HG03280 (cell line): ENCODE measurements around the gene NYAP1.
"Not testable (repeated sequence)": the region's sequence is repeated elsewhere in the genome, so short reads cannot be mapped to it uniquely, and the experiment has no call there.

ENCODE experiments used
- ATAC-seq: cut with Tn5 transposase; IDR thresholded peaks from one replicate; pipeline ENCODE4 v1.9.1; 2021; ENCODE audit warnings: mild to moderate bottlenecking, moderate library complexity; ENCODE audit not compliant: unreplicated experiment

NYAP1 gene

DNA sequence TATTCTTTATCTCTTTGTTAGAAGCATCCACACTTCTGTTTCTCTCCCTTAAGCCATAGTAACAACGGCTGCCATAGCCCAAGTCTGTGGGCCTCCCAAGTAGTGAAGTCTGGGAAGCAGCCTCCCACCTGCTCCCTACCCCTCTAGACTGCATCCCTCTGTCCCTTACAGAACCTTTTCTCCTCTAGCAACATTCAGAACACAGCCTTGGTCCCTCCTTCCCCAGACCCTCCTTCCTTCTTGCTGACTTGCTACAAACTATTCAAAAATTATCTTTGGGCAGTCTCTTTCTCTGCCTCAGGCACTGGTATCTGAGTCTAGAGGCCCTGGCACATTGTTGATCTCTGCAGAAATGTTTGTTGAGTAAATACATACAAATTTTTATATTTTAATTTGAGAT, 2.3 kb upstream of the NYAP1 start:
- ATAC-seq = no peak

DNA sequence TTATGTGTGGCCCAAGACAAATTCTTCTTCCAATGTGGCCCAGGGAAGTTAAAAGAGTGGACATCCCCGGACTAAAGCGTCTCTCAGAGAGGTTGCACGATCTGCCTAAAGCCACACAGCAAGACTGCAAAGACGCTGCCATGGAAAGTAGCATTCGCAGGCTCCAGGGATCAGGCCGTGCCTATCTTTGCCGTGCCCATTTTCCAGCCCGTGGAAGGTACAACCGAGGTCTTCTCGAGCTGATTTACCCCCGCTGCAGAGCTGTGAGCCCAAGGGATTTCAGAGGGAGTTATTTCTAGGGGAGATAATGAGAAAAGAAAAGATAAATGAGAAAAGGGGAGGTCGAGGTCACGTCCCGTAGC, 1.0 kb upstream of the NYAP1 start:
- ATAC-seq = no peak

DNA sequence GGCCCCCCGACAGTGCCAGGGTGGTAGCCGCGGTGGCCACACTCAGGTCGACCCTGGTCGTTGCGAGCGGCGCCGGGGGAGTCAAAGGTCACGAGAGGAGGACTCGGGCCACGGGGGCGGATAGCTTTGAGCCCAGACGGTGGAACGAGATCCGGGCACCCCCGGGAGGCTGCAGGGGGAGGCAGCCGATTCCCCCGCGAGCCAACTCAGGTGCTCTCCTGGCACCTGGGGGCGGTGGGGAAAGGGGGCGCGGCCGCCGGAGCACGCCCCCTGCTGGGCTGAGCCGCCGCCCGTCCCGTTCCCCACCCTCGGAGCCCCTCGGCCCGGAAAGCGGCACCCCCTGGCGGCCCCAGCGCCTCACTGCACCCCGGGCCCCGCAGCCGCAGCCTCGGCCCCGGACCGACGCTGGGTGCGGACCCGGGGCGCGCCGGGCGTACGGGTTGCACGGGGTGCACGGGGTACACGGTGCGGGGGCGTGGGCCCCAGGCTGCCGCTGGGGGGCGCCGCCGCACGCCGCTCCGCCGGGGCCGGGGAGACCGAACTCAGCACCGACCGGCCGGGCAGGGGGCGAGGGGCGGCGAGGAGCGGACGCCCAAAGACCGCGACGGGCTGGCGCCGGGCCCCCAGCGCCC, 521 bp upstream of the NYAP1 start:
- ATAC-seq = peak; percentile 52

DNA sequence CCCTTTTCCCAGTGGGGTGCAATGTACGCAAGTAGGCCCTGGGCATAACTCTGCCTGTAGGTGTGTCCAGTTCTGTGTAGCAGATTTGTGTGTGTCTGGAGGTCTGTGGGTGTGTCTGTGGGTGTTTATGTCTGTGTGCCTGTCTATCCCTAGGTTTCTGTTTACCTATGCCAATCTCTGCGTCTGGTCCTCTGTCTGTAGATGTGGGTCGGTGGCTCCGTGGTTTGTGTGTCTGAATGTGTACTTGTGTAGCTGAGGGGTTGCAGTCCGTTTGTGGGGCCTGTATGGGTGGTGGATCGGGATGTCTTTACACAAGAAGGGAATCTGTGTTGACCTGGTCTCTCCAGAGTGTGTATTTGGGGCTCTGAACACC, 932 bp downstream of the NYAP1 start:
- ATAC-seq = no peak

DNA sequence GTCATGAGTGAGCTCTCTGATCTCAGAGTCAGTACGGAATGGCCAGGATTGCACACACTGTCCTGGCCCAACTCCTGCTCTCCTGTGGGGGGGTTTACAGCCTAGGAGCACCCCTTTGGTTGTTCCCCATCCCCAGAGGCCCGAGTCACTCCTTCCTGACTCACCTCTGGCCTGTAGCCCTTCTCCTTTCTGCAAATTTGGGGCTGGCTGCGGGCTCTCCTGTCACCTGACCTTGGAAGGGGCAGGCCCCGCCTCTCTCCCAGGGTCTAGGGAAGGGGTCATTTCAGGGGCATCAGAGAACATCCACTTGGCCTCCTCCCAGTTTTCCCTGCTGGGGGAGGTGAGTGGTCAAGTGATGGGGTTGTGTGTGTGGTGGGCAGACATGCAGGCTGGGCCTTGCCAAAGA, 1.7 kb downstream of the NYAP1 start:
- ATAC-seq = no peak

DNA sequence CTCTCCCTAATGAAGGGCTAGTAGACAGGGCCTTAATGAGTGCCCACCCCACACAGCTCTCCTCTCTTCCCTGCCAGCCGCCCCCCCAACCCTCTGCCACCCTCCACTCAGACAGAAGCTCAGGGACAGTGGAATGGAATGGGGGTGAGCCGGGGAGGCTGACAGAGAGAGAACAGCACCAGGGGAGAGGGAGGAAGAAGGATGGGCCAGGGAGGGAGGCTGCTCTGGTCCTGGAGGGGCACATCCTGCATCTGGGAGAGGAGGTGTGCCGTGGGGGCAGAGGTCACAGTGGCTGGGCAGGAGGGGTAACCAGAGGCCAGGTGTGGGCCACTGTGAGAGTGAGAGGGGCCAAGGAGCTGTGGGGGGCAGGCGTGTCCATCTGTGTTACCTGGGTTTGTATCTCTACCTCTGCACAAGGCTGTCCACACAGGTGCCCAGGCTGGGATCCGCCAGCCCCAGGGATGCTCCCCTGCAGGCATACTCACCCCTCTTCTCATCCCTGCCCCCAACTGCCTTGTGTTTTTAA, 2.4 kb downstream of the NYAP1 start:
- no peak for ATAC-seq

DNA sequence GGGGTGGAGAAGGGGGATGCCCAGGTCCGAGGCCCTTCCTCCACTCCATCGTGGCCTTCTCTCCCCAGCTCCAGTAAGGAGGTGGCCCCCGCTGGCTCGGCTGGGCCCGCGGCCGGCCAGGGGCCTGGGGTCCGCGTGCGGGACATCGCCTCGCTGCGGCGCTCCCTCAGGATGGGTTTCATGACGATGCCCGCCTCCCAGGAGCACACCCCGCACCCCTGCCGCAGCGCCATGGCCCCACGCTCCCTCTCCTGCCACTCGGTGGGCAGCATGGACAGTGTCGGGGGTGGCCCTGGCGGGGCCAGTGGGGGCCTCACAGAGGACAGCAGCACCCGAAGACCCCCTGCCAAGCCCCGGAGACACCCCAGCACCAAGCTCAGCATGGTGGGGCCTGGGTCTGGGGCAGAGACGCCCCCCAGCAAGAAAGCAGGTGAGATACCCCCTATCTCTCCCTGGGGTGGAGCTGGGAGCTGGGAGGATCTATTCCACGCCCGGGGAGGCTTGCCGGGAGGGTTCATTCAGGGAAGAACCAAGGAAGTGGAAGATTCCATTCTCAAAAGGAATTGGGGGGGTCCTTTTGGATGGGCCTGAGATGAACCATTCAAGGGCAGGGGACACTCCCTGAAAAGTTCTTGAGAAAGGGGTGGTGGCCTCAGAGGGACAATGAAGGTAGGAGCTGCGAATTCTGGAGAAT, 3.2 kb downstream of the NYAP1 start:
- ATAC-seq = no peak

DNA sequence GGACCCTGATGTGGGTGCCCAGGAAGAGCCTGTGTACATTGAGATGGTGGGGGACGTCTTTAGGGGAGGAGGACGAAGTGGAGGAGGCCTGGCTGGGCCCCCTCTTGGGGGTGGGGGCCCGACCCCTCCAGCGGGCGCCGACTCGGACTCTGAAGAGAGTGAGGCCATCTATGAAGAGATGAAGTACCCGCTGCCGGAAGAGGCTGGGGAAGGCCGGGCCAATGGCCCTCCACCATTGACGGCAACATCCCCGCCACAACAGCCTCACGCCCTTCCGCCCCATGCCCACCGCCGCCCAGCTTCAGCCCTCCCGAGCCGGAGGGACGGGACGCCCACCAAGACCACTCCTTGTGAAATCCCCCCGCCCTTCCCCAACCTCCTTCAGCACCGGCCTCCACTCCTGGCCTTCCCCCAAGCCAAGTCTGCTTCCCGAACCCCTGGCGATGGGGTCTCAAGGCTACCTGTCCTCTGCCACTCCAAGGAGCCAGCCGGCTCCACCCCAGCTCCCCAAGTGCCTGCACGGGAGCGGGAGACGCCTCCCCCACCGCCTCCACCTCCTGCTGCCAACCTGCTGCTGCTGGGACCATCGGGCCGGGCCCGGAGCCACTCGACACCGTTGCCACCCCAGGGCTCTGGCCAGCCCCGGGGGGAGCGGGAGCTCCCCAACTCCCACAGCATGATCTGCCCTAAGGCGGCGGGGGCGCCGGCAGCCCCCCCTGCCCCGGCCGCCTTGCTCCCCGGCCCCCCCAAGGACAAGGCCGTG, 4.8 kb downstream of the NYAP1 start:
- no peak for ATAC-seq

DNA sequence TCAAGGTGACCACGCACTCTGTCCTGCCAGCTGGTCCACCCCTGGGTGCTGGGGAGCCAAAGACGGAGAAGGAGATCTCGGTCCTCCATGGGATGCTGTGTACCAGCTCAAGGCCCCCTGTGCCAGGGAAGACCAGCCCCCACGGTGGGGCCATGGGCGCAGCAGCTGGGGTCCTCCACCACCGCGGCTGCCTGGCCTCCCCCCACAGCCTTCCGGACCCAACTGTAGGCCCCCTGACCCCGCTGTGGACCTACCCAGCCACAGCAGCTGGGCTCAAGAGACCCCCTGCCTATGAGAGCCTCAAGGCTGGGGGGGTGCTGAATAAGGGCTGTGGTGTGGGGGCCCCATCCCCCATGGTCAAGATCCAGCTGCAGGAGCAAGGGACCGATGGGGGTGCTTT, 5.4 kb downstream of the NYAP1 start:
- no peak for ATAC-seq

DNA sequence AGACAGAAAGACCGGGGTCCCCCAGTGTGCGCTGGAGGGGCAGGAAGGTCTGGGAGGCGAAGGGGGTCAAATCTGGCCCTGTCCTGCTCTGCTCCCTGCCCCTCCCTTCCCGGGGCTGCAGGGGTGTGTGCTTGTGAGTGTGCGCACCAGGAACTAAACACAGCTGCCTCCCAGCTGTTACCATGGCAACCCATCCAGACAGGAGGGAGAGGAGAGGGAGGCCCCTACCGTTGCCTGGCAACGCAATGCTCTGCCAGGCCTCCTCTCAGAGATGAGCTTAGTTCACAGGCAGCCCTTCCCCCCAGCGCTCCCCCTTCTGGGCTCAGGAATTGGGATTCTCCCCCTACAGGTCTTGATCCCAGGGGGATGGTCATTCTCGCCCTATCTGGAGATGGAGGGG, 6.1 kb downstream of the NYAP1 start:
- peak; percentile 45 for ATAC-seq

DNA sequence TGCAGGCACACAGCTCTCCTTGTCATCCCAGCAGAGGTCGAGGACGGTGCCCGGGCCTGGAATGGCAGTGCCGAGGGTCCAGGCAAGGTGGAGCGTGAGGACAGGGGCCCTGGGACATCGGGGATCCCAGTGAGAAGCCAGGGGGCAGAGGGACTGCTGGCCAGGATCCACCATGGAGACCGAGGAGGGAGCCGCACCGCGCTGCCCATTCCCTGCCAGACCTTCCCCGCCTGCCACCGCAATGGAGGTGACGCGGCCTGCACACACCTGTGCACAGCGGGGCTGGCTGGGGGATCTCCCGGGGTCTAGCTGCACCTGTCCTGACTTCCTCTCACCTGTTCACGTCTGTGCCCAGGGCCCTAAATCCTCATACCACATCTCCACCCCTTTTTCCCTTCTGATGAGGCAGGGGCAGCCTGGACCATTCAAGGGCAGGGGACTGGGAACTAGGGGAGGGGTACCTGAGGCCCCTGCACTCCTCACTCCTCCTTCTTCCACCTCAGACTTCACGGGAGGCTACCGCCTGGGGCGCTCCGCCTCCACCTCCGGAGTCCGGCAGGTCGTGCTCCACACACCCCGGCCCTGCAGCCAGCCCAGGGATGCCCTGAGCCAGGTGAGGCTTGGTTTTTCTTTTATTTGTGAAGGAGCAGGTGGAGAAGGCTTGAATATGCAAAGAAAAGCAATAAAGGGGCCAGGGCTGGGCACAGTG, 6.9 kb downstream of the NYAP1 start:
- ATAC-seq = no peak

DNA sequence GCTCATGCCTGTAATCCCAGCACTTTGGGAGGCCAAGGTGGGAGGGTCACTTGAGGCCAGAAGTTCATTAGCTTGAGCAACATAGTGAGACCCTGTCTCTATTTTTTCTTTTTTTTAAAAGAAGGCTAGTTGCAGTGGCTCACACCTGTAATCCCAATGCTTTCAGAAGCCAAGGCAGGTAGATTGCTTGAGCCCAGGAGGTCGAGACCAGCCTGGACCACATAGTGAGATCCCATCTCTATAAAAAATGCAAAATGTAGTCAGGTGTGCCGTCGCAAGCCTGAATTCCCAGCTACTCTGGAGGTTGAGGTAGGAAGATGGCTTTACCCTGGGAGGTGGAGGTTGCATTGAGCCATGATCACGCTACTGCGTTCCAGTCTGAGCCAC, 7.5 kb downstream of the NYAP1 start:
- ATAC-seq = no peak

DNA sequence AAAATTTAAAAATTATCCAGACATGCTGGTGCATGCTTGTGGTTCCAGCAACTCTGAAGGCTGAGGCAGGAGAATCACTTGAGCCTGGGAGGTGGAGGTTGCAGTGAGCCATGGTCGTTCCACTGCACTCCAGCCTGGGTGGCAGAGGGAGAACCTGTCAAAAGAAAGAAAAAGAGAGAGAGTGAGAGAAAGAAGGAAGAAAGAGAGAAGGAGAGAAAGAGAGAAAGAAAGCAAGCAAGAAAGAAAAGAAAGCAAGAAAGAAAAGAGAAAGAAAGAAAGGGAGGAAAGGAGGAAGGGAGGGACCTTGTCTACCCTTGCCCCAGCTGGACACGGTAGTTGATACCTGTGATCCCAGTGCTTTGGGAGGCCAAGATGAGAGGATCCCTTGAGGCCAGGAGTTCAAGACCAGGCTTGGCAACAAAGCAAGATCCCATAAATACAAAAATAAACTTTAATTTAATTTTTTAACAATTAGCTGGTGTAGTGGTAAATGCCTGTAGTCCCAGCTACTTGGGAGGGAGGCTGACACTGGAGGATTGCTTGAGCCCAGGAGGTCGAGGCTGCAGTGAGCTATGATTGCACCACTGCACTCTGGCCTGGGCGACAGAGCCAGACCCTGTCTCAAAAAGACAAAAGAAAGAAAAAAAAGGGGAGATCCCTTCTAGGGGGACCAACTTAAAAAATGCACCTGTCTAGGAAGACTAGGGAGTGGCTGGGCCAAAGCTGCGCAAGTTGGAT, 9.2 kb downstream of the NYAP1 start:
- ATAC-seq = no peak

DNA sequence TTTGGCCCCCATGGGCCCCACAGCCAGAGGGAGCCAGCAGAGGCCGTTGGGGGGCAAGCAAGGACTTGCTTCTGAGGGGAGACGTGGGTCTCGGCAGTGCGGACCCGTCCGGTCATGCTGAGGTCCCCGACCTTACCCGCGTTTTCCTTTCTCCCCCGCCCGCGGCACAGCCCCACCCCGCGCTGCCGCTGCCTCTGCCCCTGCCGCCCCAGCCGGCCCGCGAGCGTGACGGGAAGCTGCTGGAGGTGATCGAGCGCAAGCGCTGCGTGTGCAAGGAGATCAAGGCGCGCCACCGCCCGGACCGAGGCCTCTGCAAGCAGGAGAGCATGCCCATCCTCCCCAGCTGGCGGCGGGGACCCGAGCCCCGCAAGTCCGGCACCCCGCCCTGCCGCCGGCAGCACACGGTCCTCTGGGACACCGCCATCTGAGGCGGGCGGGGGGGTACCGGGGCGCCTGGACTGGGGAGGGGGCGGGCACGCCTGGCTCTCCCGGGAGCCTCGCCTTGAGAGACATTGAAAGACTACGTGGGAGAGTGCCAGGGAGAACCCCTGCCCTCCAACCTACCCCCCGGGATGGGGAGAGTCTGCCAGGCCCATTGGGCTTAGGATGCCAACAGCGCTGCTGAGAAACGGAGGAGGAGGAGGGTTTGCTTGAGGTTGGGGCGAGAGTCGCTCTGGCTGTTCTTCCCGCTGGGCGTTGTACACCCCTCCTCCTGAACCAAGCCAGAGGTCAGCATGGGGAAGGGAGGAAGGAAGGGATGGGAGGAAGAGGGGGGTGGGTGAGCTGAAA, 9.9 kb downstream of the NYAP1 start:
- ATAC-seq = no peak

DNA sequence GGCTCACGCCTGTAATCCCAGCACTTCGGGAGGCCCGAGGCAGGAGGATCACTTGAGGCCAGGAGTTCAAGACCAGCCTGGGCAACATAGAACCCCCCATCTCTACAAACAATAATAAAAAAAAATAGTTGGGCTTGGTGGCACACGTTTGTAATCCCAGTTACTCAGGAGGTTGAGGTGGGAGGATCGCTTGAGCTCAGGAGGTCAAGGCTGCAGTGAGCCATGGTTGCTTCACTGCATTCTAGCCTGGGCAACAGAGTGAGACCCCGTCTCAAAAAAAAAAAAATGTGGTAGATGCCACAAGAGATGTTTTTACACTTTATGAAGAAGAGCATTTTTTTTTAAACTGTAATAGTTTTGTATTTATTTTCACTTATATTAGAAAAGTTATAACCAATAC, 12.8 kb downstream of the NYAP1 start:
- ATAC-seq = no peak

DNA sequence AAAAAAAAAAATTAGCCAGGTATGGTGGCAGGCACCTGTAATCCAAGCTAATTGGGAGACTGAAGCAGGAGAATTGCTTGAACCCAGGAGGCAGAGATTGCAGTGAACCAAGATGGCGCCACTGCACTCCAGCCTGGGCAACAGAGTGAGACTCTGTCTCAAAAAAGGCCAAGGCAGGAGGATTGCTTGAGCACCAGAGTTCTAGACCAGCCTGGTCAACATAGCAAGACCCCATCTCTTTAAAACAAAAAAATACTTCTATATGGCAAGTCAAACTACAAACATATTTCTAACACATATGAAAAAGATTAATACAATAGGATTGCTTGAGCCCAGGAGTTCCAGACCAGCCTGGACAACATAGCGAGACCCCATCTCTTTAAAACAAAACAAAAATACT, 17.0 kb downstream of the NYAP1 start:
- ATAC-seq = not testable (repeated sequence)

DNA sequence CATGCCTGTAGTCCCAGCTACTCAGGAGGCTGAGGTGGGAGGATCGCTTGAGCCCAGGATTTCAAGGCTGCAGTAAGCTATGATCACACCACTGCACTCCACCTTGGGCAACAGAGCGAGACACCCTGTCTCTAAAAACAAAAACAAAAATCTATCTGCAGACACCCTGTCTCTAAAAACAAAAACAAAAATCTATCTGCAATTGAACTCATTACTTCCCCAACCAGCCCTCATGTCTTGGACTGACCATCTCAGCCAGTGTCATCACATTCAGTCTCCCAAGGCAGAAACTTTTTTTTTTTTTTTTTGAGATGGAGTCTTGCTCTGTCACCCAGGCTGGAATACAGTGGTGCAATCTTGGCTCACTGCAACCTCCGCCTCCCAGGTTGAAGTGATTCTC, 20.3 kb downstream of the NYAP1 start:
- not testable (repeated sequence) for ATAC-seq

DNA sequence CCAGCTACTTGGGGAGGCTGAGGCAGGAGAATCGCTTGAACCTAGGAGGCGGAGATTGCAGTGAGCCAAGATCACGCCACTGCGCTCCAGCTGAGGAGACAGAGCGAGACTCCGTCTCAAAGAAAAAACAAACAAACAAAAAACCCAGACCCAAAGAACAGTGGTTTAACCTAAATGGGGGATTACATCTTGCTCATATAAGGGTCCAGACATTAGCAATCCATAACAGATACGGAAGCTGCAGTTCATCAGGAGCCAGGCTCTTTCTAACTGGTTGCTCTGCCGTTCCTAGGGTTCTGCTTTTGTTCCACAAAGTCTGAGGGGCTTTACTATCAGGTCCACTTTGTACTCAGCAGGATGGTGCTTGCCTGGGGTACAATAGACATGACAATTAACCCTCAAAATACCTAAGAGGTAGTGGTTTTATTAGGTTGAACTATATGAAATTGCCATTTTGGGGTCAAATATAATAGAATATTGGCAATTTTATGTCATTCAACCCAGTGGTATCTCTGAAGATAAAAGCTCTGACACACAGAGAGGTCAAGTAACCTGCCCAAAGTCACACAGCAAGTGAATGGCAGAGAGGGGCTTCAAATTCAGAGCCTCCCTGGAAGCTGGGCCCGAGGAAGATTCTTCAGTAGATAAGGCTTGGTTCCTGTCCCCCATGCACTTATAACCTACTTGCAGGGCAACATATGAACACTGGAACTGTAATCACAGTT, 21.3 kb downstream of the NYAP1 start:
- ATAC-seq = no peak

DNA sequence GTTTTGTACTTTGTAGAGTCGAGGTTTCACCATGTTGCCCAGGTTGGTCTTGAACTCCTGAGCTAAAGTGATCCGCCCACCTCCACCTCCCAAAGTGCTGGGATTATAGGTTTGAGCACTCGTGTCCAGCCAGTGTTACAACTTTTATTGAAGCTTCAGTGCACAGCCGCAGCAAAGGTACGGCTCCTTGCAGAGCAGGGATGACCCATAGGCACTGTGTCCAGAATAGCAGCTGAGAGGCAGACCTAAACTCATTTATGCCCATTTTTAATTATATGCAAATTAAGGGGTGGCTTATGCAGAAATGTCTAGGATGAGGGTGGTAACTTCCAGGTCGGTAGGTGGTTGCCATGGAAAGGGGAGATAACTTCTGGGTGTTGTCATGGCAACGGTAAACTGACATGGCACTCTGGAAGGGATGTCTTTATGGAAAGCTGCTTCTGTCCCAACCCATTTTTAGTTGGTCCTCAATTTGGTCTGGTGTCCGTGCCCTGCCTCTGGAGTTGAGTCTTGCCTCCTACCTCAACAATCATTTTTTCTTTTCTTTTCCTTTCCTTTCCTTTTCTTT, 22.7 kb downstream of the NYAP1 start:
- no peak for ATAC-seq
